A549 (cell line): Measurements from ENCODE around the gene RNF213. TPM values are rescaled to one million over a fixed set of nuclear protein-coding genes. Genes with fewer than 3 reads are reported as not detected.
A peak's percentile ranks its signal among the peaks of the same experiment; 100 is the strongest.

ENCODE experiments used
- ATAC-seq, 2 experiments: fragments of 200-7000 bp in 1 of 2; fragments of >200 bp in 1 of 2; cut with Nextera tagmentation in 1 of 2; cut with Tn5 transposase in 1 of 2; 3 replicates each; pipeline versions ENCODE4 v1.8.0 to v1.9.1; 2018 to 2020; ENCODE audit warnings: mild to moderate bottlenecking in 1 of 2, moderate library complexity in 1 of 2
- CTCF ChIA-PET: fragments of 300-600 bp; sonication (Branson Sonifier 250); formaldehyde crosslinking; extraction: SDS; loops from one replicate; lab custom pipeline; 2021; ENCODE audit warnings: antibody characterized with exemption, inconsistent platforms; lab: Yijun Ruan, JAX
- POLR2A ChIA-PET: fragments of 350-600 bp; formaldehyde crosslinking; extraction: SDS; loops from one replicate; lab custom pipeline; 2021; ENCODE audit warnings: antibody characterized with exemption, inconsistent platforms; lab: Yijun Ruan, JAX
- DNase-seq, 2 experiments: peaks; one replicate each; pipeline versions ENCODE4 v3.0.0 to v3.0.0-alpha.2; 2011 to 2016; ENCODE audit warnings: low read depth in 1 of 2, low spot score in 1 of 2
- FAIRE-seq: peaks from 2 replicates; lab custom pipeline; 2011; peaks lifted over from hg19 to GRCh38; lab: Jason Lieb, UNC
- H3K27ac ChIP-seq, 2 experiments: fragments of >200 bp; sonication (Bioruptor Twin); formaldehyde crosslinking; 3 replicates each; pipeline ENCODE4 v1.5.1; 2016 to 2017
- H3K4me1 ChIP-seq: fragments of >200 bp; sonication (Bioruptor Twin); formaldehyde crosslinking; 3 replicates; pipeline ENCODE4 v1.6.1; 2016
- H3K4me2 ChIP-seq: fragments of >200 bp; sonication (Bioruptor Twin); formaldehyde crosslinking; 3 replicates; pipeline ENCODE4 v1.6.1; 2016
- H3K4me3 ChIP-seq: fragments of >200 bp; sonication (Bioruptor Twin); formaldehyde crosslinking; 3 replicates; pipeline ENCODE4 v1.5.1; 2016
- H3K9me3 ChIP-seq: fragments of >200 bp; sonication (Bioruptor Twin); formaldehyde crosslinking; 3 replicates; pipeline ENCODE4 v1.6.1; 2016
- CBX8 ChIP-seq: fragments of 200-600 bp; sonication (generic); IDR thresholded peaks from 2 replicates; pipeline ENCODE4 v1.6.1; 2016
- CEBPB ChIP-seq, 2 experiments: fragments of >200 bp in 1 of 2; sonication (Bioruptor Twin) in 1 of 2; formaldehyde crosslinking in 1 of 2; IDR thresholded peaks; 2 replicates each; pipeline ENCODE4 v1.6.1; 2012 to 2016
- CHD2 ChIP-seq: fragments of 150-350 bp; IDR thresholded peaks from 2 replicates; pipeline ENCODE4 v1.6.1; 2014; ENCODE audit warnings: low read length; ENCODE audit not compliant: partially characterized antibody
- CTCF ChIP-seq: fragments of >200 bp; sonication (Bioruptor Twin); formaldehyde crosslinking; IDR thresholded peaks from 3 replicates; pipeline ENCODE4 v1.5.1; 2016
- EHF ChIP-seq: fragments of 250-450 bp; sonication (Bioruptor Pico); IDR thresholded peaks from 2 replicates; pipeline ENCODE4 v1.5.0; 2020; ENCODE audit warnings: mild to moderate bottlenecking
- EHMT2 ChIP-seq: fragments of 200-600 bp; sonication (generic); IDR thresholded peaks from 2 replicates; pipeline ENCODE4 v1.6.1; 2016; ENCODE audit warnings: antibody characterized with exemption, low read depth, mild to moderate bottlenecking, moderate library complexity
- ELK1 ChIP-seq: fragments of 150-350 bp; IDR thresholded peaks from 2 replicates; pipeline ENCODE4 v1.6.1; 2014; ENCODE audit warnings: low read depth, mild to moderate bottlenecking, low read length
- EP300 ChIP-seq, 2 experiments: fragments of >200 bp; sonication (Bioruptor Twin); formaldehyde crosslinking; IDR thresholded peaks; 2 replicates in 1 of 2; 3 replicates in 1 of 2; pipeline ENCODE4 v1.6.1; 2016 to 2017
- FOXS1 ChIP-seq: fragments of 250-450 bp; sonication (Bioruptor Pico); IDR thresholded peaks from 2 replicates; pipeline ENCODE4 v1.5.0; 2020; ENCODE audit warnings: mild to moderate bottlenecking, moderate library complexity
- HEYL ChIP-seq: fragments of 250-450 bp; sonication (Bioruptor Pico); IDR thresholded peaks from 2 replicates; pipeline ENCODE4 v1.8.0; 2021; ENCODE audit warnings: mild to moderate bottlenecking, moderate library complexity
- HOXA7 ChIP-seq: fragments of 250-450 bp; sonication (Bioruptor Pico); IDR thresholded peaks from 2 replicates; pipeline ENCODE4 v1.5.0; 2020; ENCODE audit warnings: mild to moderate bottlenecking, moderate library complexity
- HOXB5 ChIP-seq: fragments of 250-450 bp; sonication (Bioruptor Pico); IDR thresholded peaks from 2 replicates; pipeline ENCODE4 v1.5.0; 2020; ENCODE audit warnings: mild to moderate bottlenecking, moderate library complexity
- JUN ChIP-seq, 2 experiments: fragments of >200 bp; sonication (Bioruptor Twin); formaldehyde crosslinking; IDR thresholded peaks; 2 replicates in 1 of 2; 3 replicates in 1 of 2; pipeline ENCODE4 v1.6.1; 2016 to 2017
- KDM1A ChIP-seq: fragments of 200-600 bp; sonication (generic); IDR thresholded peaks from 2 replicates; pipeline ENCODE4 v1.6.1; 2016; ENCODE audit warnings: low read depth, mild to moderate bottlenecking
- MAFK ChIP-seq: fragments of 450-650 bp; IDR thresholded peaks from 2 replicates; pipeline ENCODE4 v1.6.1; 2014; ENCODE audit not compliant: partially characterized antibody
- MAX ChIP-seq: IDR thresholded peaks from 2 replicates; pipeline ENCODE4 v1.6.1; 2012
- MAZ ChIP-seq: fragments of 150-350 bp; IDR thresholded peaks from 2 replicates; pipeline ENCODE4 v1.6.1; 2014; ENCODE audit warnings: antibody characterized with exemption, low read depth, low read length, borderline replicate concordance
- NFE2L2 ChIP-seq: fragments of 150-350 bp; conservative IDR thresholded peaks from 2 replicates; pipeline ENCODE4 v1.6.1; 2014; ENCODE audit warnings: low read length
- RAD21 ChIP-seq, 2 experiments: fragments of >200 bp in 1 of 2; sonication (Bioruptor Twin) in 1 of 2; formaldehyde crosslinking in 1 of 2; IDR thresholded peaks in 1 of 2; conservative IDR thresholded peaks in 1 of 2; 2 replicates in 1 of 2; 3 replicates in 1 of 2; pipeline ENCODE4 v1.6.1; 2012 to 2018; ENCODE audit warnings: inconsistent platforms in 1 of 2
- TP53 ChIP-seq: fragments of 250-450 bp; sonication (Bioruptor Pico); IDR thresholded peaks from 2 replicates; pipeline ENCODE4 v1.5.0; 2021; ENCODE audit warnings: mild to moderate bottlenecking, moderate library complexity
- ZNF302 ChIP-seq: fragments of 250-450 bp; sonication (Bioruptor Pico); IDR thresholded peaks from 2 replicates; pipeline ENCODE4 v1.9.0; 2021; ENCODE audit warnings: inconsistent platforms, mild to moderate bottlenecking, moderate library complexity
- WGBS: methylation state at CpG from one replicate; pipeline ENCODE4 v1.1.6; 2017; ENCODE audit errors: missing lambda C conversion rate; 5-methylcytosine and 5-hydroxymethylcytosine counted together
- polyA plus RNA-seq, 4 experiments: library from polyadenylated mRNA; depleted of rRNA in 3 of 4; stranded (reverse); fragments of >200 nt; fragmentation: RNase III in 1 of 4; extraction: RNeasy Plus Mini Kit Qiagen cat#74134 plus additional on column Dnase treatment in 1 of 4; gene quantifications; 2 replicates in 3 of 4; 3 replicates in 1 of 4; pipeline ENCODE4 v1.2.3, GENCODE V29; 2011 to 2017
- TF ChIP-seq, protein P1 (sequence below): IDR thresholded peaks from 2 replicates; pipeline ENCODE4 v1.6.1; 2012
- TF ChIP-seq, protein P2 (sequence below): IDR thresholded peaks from 2 replicates; pipeline ENCODE4 v1.6.1; 2012; ENCODE audit warnings: low read depth, borderline replicate concordance

The RNF213 gene
- polyA plus RNA-seq, 2 of the 4 experiments (the other 2 are of a cell fraction) = 59.1 to 127 TPM

GRCh38 chr17:80232438-80232837, 28.2 kb upstream of the RNF213 start:
- TF ChIP-seq CTCF (no peak), KDM1A (peak; percentile 47; the same call in 1 of the 2 replicates), HEYL (CRISPR knock-in tag) (0 out of 2 replicates have a peak, but pooled peaks have one; percentile 10), ZNF302 (CRISPR knock-in tag) (no peak), HOXB5 (CRISPR knock-in tag) (peak; percentile 29; the same call in 1 of the 2 replicates)
- CTCF ChIA-PET = interaction anchor here (0.9 to 1.9 kb wide), 3 partner anchors 36 to 131 kb away, joined by 3 to 7 read pairs (median 4); partner anchors contain the start of gene GAA
- H3K27ac ChIP-seq = no peak overlapping the region
- H3K4me3 ChIP-seq = no peak overlapping the region
- DNase-seq = no peak
- no peaks in the 10 kb centered on the region for H3K4me1 ChIP-seq
- 80% methylated on average over 1 of the region's 1 CpG for WGBS
- FAIRE-seq = no peak
- ATAC-seq = no peak
- no peak overlapping the region for H3K4me2 ChIP-seq
- peaks cover 30% of the 10 kb centered on the region for H3K9me3 ChIP-seq
- POLR2A ChIA-PET = no interaction called here

GRCh38 chr17:80233202-80233601, 27.4 kb upstream of the RNF213 start:
- Histone ChIP-seq H3K4me3 (no peak overlapping the region), H3K9me3 (peaks cover 30% of the 10 kb centered on the region), H3K27ac (no peak overlapping the region), H3K4me2 (no peak overlapping the region), H3K4me1 (no peaks in the 10 kb centered on the region)
- 84% methylated on average over 3 of the region's 3 CpGs for WGBS
- ATAC-seq (no peak), DNase-seq (no peak), FAIRE-seq (no peak)
- ChIA-PET POLR2A (no interaction called here), CTCF (interaction anchor here (0.9 to 1.9 kb wide), 3 partner anchors 37 to 132 kb away, joined by 3 to 7 read pairs (median 4); partner anchors contain the start of gene GAA)
- TF ChIP-seq MAFK (peak; percentile 33), RAD21 (conservative IDR thresholded peaks at IDR 0.05 in 1 of 2, IDR thresholded peaks at IDR 0.05 in 1 of 2) (no peak), TP53 (CRISPR knock-in tag) (no peak), EP300 (IDR thresholded peaks at IDR 0.05) (no peak), KDM1A (no peak), MAZ (no peak)
- TF ChIP-seq, protein P1, sequence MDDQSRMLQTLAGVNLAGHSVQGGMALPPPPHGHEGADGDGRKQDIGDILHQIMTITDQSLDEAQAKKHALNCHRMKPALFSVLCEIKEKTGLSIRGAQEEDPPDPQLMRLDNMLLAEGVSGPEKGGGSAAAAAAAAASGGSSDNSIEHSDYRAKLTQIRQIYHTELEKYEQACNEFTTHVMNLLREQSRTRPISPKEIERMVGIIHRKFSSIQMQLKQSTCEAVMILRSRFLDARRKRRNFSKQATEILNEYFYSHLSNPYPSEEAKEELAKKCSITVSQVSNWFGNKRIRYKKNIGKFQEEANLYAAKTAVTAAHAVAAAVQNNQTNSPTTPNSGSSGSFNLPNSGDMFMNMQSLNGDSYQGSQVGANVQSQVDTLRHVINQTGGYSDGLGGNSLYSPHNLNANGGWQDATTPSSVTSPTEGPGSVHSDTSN = no peak
- TF ChIP-seq, protein P2, sequence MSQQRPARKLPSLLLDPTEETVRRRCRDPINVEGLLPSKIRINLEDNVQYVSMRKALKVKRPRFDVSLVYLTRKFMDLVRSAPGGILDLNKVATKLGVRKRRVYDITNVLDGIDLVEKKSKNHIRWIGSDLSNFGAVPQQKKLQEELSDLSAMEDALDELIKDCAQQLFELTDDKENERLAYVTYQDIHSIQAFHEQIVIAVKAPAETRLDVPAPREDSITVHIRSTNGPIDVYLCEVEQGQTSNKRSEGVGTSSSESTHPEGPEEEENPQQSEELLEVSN = no peak

GRCh38 chr17:80236911-80237310, 23.7 kb upstream of the RNF213 start:
- POLR2A ChIA-PET = no interaction called here
- no peak for ATAC-seq
- H3K4me2 ChIP-seq = no peak overlapping the region
- DNase-seq = no peak
- TF ChIP-seq CBX8 (no peak), NFE2L2 (no peak), HOXA7 (no peak), CHD2 (no peak), EHMT2 (no peak), JUN (IDR thresholded peaks at IDR 0.05) (no peak), ELK1 (no peak), MAX (no peak), TP53 (CRISPR knock-in tag) (no peak), FOXS1 (CRISPR knock-in tag) (no peak), CEBPB (IDR thresholded peaks at IDR 0.05) (no peak), EHF (CRISPR knock-in tag) (no peak), RAD21 (conservative IDR thresholded peaks at IDR 0.05 in 1 of 2, IDR thresholded peaks at IDR 0.05 in 1 of 2) (no peak)
- CTCF ChIA-PET = interaction anchor here (0.8 to 6.4 kb wide), 4 partner anchors 15 to 136 kb away, joined by 4 to 26 read pairs (median 6); partner anchors contain the start of gene GAA
- FAIRE-seq = no peak
- no peaks in the 10 kb centered on the region for H3K4me1 ChIP-seq
- no peak overlapping the region for H3K4me3 ChIP-seq
- peaks cover 26% of the 10 kb centered on the region for H3K9me3 ChIP-seq
- 87% methylated on average over 16 of the region's 17 CpGs for WGBS
- H3K27ac ChIP-seq = no peak overlapping the region
